Measurements from ENCODE around the gene TBC1D9. TPM values are rescaled to one million over a fixed set of nuclear protein-coding genes. Genes with fewer than 3 reads are reported as not detected.

TBC1D9 gene
- total RNA-seq, 1 donor: 31.5 TPM

DNA sequence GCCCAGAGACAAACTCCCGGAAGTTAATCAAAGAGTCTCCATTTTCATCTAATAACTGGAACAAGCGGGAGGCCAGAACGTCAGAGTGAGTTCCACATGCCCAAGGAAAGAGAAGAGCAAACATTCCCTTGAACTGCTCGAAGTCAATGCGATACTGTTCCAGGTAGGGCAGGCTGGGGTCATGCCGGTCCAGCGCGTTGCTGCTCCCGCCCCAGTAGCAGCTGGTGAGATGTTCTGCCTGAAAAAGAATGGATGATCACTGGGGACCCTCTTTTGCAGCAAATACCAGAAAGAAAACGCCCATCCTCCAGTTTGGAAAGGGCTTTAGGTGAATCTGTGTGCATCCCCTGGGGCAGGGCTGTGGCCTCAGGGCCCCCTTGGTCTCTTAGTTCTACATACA is 122.2 kb downstream of the TBC1D9 start:
- no peak for DNase-seq (ENCODE audit: low read depth)
- no peak overlapping the region for H3K4me3 ChIP-seq (ENCODE audit: low read depth, low read length)
- TF ChIP-seq, protein P1, sequence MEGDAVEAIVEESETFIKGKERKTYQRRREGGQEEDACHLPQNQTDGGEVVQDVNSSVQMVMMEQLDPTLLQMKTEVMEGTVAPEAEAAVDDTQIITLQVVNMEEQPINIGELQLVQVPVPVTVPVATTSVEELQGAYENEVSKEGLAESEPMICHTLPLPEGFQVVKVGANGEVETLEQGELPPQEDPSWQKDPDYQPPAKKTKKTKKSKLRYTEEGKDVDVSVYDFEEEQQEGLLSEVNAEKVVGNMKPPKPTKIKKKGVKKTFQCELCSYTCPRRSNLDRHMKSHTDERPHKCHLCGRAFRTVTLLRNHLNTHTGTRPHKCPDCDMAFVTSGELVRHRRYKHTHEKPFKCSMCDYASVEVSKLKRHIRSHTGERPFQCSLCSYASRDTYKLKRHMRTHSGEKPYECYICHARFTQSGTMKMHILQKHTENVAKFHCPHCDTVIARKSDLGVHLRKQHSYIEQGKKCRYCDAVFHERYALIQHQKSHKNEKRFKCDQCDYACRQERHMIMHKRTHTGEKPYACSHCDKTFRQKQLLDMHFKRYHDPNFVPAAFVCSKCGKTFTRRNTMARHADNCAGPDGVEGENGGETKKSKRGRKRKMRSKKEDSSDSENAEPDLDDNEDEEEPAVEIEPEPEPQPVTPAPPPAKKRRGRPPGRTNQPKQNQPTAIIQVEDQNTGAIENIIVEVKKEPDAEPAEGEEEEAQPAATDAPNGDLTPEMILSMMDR (IDR thresholded peaks at IDR 0.05; ENCODE audit: insufficient read depth, low read depth, low read length): no peak

DNA sequence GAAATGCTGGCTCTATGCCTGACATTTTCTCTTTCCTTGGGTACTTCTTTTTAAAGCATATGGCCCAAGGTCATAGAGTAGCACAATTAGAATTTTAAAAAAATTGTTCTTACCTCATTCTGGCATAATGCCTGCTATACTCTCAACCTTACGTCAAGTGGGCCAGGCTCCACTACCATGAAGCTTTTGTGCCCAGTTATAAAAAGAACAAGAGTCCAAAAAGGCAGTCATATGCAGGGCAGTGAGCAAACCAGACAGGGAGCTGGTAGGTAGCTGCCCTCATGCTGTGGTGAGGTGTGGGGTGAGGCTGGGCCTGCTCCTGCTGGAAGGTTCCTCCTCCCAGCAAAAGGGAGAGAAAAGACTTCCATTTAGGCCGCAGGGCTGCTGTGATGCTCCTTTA is 123.1 kb downstream of the TBC1D9 start:
- H3K4me3 ChIP-seq (ENCODE audit: low read depth, low read length): no peak overlapping the region
- TF ChIP-seq, protein P1 (IDR thresholded peaks at IDR 0.05; ENCODE audit: insufficient read depth, low read depth, low read length): no peak
- DNase-seq (ENCODE audit: low read depth): no peak

DNA sequence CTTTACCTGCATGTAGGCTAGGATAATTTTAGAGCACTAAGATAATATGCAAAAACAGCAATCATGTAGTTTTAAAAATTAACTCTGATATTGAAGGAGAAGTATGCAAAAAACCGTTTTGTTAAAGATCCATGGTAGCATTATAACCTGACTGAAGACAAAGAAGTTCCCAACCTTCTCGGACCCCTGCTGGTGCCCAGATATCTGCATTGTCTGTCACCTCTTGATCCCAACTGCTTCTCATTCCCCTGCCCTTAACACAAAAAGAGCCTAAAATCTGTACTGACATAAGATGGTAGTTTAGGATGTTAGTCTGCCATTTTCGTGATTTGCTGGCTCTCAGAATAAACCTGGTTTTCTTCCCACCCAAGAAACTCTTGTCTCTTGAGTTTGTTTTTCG is 125.9 kb downstream of the TBC1D9 start:
- H3K4me3 ChIP-seq (ENCODE audit: low read depth, low read length): no peak overlapping the region
- DNase-seq (ENCODE audit: low read depth): no peak
- TF ChIP-seq, protein P1 (IDR thresholded peaks at IDR 0.05; ENCODE audit: insufficient read depth, low read depth, low read length): no peak

DNA sequence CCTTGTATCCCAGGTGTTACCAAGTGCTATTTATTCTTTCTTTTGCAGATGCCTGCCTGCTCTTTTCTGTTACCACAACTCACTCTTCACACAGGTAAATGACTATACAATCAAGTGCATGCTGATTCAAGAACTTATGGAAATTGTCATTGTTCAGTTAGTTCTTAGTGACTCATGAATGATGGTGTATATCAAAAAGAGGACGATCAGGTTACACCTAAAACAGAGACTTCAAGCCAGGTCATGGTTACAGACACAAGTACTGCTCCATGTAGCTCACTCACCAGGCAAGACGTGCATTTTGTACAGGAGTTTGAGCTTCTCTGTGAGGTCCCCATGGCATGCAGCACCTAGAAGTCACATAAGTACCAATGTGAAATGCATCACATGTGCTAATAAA is 128.2 kb downstream of the TBC1D9 start:
- H3K4me3 ChIP-seq (ENCODE audit: low read depth, low read length): no peak overlapping the region
- TF ChIP-seq, protein P1 (IDR thresholded peaks at IDR 0.05; ENCODE audit: insufficient read depth, low read depth, low read length): no peak
- DNase-seq (ENCODE audit: low read depth): no peak

DNA sequence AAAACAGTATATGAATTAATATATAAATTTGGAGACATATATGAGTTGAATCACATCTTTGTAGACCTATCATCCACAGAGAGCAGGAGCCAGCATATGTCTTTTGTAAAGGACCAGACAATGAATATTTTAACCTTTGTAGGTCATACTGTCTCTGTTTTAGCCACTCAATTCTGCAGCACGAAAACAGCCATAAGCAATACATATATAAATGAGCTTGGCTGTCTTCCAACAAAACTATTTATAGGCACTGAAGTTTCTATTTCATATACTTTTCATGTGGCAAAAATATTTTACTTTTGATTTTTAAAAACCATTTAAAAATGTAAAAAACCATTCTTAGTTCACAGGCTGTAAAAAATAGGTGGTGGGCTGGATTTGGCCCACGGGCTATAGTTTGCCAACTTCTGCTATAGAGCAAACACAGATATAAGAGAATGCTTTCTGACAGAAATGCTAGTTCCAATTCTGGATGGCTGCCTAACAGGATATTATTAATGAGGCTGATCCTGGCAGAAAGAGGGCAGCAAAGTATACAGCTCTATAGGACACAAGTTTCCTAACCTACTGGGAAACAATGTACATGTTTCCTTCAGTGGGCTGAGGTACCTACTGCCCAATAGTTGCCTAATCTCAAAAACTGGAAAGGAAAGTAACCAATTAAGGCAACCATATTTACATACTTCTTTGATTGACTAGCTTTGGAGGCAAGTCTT is 129.4 kb downstream of the TBC1D9 start:
- DNase-seq (ENCODE audit: low read depth): no peak
- TF ChIP-seq, protein P1 (IDR thresholded peaks at IDR 0.05; ENCODE audit: insufficient read depth, low read depth, low read length): peak; percentile 26
- H3K4me3 ChIP-seq (ENCODE audit: low read depth, low read length): no peak overlapping the region

DNA sequence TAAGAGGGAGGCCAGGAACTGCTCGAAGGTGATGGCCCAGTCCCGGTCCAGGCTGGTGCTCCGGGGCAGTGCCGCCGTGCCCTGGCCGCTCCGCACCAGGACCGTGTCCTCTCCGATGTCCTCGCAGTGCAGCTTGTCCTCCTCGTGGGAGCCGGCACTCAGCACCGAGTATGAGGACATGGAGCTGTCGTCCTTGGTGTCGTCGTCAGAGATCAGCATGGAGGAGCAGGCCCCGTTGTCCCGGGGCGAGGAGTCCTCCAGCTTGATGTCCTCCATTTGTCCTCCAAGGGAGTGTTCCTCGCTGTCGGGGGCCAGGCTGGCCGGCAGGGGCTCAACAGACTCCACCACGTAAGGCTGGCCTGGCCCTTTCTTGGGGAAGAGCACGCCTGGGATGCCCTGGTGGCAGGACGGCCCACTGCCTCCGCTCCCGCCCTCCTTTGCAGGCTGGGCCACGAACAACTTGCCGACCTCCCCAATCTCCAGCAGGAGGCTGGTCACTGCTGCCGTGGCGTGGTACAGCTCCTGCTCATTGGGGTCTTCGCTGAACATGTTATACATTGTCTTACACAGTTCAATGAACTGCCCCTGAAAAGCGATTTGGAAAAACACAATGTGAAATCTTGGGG is 133.7 kb downstream of the TBC1D9 start:
- no peak for DNase-seq (ENCODE audit: low read depth)
- no peak overlapping the region for H3K4me3 ChIP-seq (ENCODE audit: low read depth, low read length)
- TF ChIP-seq, protein P1 (IDR thresholded peaks at IDR 0.05; ENCODE audit: insufficient read depth, low read depth, low read length): no peak
